Measurements from ENCODE around the gene DRC1. TPM values are rescaled to one million over a fixed set of nuclear protein-coding genes. Genes with fewer than 3 reads are reported as not detected.

DRC1 gene
- total RNA-seq, 1 experiment from 2014 or later, result 0.18 TPM

DNA sequence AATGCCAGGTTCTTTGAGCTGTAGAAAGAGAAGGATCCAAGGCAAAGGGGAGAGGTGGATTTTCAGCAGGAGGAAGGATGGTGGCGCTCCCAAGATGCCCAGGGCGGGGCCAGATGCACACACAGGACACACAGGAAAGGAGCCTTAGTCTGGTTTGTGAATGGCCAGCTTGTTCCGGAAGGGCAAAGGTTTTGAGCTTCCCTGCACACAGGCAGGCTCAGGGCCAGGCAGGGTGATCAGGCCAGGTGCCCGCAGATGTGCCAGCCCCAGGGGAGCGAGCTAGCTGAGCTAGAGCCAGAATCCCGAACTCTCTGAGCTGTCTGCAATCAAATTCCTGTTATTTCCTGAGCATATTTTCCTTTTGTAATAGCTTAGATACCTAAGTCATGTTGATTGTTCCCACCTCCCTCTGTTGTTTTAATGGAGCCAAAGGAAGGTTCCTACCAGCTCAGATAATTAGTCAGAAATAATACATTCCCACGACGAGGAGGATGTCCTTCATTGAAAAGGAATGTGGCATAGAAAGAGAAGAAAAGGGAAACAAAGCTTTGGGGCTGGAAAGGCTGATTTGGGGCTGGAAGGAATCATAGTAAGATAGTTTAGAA lies 89.9 kb downstream of the DRC1 start:
- in situ Hi-C loops (cut with HindIII; ENCODE audit: low pct_unique_long_range_greater_than_20kb, low sequenced_read_pairs) (no loop called here), intact Hi-C loops (cut with micrococcal nuclease; ENCODE audit: unreplicated experiment) (no loop called here)
- no peak overlapping the region for H3K27ac ChIP-seq (ENCODE audit: low read length)
- H3K9me3 ChIP-seq (ENCODE audit: control insufficient read depth, insufficient read depth, low read depth, low read length), result no peaks in the 10 kb centered on the region
- H3K27me3 ChIP-seq (ENCODE audit: control insufficient read depth, insufficient read depth, low read length), result no peaks in the 10 kb centered on the region
- no peak for ATAC-seq
- CTCF ChIA-PET, result no interaction called here
- BruUV-seq (replicated peaks), result no TSS peak
- POLR2A ChIA-PET, result no interaction called here
- H3K36me3 ChIP-seq (ENCODE audit: control insufficient read depth, insufficient read depth, low read length), result no peaks in the 10 kb centered on the region
- TF ChIP-seq, protein P1, sequence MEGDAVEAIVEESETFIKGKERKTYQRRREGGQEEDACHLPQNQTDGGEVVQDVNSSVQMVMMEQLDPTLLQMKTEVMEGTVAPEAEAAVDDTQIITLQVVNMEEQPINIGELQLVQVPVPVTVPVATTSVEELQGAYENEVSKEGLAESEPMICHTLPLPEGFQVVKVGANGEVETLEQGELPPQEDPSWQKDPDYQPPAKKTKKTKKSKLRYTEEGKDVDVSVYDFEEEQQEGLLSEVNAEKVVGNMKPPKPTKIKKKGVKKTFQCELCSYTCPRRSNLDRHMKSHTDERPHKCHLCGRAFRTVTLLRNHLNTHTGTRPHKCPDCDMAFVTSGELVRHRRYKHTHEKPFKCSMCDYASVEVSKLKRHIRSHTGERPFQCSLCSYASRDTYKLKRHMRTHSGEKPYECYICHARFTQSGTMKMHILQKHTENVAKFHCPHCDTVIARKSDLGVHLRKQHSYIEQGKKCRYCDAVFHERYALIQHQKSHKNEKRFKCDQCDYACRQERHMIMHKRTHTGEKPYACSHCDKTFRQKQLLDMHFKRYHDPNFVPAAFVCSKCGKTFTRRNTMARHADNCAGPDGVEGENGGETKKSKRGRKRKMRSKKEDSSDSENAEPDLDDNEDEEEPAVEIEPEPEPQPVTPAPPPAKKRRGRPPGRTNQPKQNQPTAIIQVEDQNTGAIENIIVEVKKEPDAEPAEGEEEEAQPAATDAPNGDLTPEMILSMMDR (IDR thresholded peaks at IDR 0.05), result no peak
- TF ChIP-seq POLR2AphosphoS5 (IDR thresholded peaks at IDR 0.05; ENCODE audit: low read depth, low read length) (no peak), TCF7L2 (IDR thresholded peaks at IDR 0.05; ENCODE audit: low read depth, low read length) (no peak), SIN3A (IDR thresholded peaks at IDR 0.05; ENCODE audit: borderline replicate concordance, insufficient read depth, low read depth, low read length) (no peak)
- TF ChIP-seq, protein P2, sequence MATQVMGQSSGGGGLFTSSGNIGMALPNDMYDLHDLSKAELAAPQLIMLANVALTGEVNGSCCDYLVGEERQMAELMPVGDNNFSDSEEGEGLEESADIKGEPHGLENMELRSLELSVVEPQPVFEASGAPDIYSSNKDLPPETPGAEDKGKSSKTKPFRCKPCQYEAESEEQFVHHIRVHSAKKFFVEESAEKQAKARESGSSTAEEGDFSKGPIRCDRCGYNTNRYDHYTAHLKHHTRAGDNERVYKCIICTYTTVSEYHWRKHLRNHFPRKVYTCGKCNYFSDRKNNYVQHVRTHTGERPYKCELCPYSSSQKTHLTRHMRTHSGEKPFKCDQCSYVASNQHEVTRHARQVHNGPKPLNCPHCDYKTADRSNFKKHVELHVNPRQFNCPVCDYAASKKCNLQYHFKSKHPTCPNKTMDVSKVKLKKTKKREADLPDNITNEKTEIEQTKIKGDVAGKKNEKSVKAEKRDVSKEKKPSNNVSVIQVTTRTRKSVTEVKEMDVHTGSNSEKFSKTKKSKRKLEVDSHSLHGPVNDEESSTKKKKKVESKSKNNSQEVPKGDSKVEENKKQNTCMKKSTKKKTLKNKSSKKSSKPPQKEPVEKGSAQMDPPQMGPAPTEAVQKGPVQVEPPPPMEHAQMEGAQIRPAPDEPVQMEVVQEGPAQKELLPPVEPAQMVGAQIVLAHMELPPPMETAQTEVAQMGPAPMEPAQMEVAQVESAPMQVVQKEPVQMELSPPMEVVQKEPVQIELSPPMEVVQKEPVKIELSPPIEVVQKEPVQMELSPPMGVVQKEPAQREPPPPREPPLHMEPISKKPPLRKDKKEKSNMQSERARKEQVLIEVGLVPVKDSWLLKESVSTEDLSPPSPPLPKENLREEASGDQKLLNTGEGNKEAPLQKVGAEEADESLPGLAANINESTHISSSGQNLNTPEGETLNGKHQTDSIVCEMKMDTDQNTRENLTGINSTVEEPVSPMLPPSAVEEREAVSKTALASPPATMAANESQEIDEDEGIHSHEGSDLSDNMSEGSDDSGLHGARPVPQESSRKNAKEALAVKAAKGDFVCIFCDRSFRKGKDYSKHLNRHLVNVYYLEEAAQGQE (IDR thresholded peaks at IDR 0.05; ENCODE audit: insufficient read depth in 1 of 2, low read depth in 2 of 2, low read length in 1 of 2), result no peak
- no peak overlapping the region for H3K4me3 ChIP-seq (ENCODE audit: low read depth in 2 of 2, low read length in 2 of 2)
- DNase-seq (ENCODE audit: low read depth, low spot score), result no peak
- no peaks in the 10 kb centered on the region for H3K4me1 ChIP-seq (ENCODE audit: control insufficient read depth, insufficient read depth, low read length)

DNA sequence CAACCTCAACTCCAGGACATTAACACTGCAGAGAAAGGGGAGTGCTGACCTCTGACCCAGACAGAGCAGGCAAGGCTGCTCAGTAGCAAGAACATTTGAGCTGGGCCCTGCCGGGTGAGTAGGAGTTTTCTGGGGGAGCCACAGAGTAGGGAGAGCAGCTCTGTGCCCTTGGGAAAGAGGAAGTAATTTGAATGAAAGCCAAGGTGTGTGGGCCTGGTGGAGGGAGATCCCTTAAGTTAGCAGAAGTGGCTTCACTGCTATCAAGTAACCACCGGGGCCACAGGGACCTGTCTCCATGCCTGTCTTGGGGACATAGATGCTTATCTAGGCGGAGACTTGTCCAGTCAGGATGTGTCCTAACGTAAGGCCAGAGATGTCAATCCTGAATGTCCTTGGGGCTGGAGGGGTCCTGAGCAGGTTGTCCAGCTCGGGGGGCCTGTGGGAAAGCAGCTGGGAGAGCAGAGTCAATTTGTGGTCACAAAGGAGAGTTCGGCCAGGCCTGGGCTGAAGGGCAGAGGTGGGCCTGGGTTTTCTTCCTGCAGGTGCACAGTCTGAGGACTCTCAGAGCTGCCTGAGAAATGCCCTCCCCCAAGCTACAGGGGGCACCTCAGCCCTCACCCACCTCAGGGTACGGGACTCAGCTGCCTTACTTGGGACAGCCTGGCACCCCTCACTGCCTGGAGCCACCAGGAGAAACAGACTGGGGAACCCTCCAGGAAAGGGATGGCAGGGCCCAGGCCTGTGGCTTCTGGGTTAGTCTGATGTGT lies 91.2 kb downstream of the DRC1 start:
- DNase-seq (ENCODE audit: low read depth, low spot score), result no peak
- Histone ChIP-seq H3K27me3 (ENCODE audit: control insufficient read depth, insufficient read depth, low read length) (no peaks in the 10 kb centered on the region), H3K4me1 (ENCODE audit: control insufficient read depth, insufficient read depth, low read length) (no peaks in the 10 kb centered on the region), H3K36me3 (ENCODE audit: control insufficient read depth, insufficient read depth, low read length) (no peaks in the 10 kb centered on the region), H3K9me3 (ENCODE audit: control insufficient read depth, insufficient read depth, low read depth, low read length) (no peaks in the 10 kb centered on the region), H3K4me3 (ENCODE audit: low read depth in 2 of 2, low read length in 2 of 2) (no peak overlapping the region), H3K27ac (ENCODE audit: low read length) (no peak overlapping the region)
- ChIA-PET CTCF (no interaction called here), POLR2A (no interaction called here)
- TF ChIP-seq TCF7L2 (IDR thresholded peaks at IDR 0.05; ENCODE audit: low read depth, low read length), result no peak
- no peak for TF ChIP-seq SIN3A (IDR thresholded peaks at IDR 0.05; ENCODE audit: borderline replicate concordance, insufficient read depth, low read depth, low read length)
- TF ChIP-seq, protein P2 (IDR thresholded peaks at IDR 0.05; ENCODE audit: insufficient read depth in 1 of 2, low read depth in 2 of 2, low read length in 1 of 2), result no peak
- TF ChIP-seq, protein P1 (IDR thresholded peaks at IDR 0.05), result no peak
- TF ChIP-seq POLR2AphosphoS5 (IDR thresholded peaks at IDR 0.05; ENCODE audit: low read depth, low read length), result no peak
- in situ Hi-C loops (cut with HindIII; ENCODE audit: low pct_unique_long_range_greater_than_20kb, low sequenced_read_pairs) (no loop called here), intact Hi-C loops (cut with micrococcal nuclease; ENCODE audit: unreplicated experiment) (no loop called here)
- no peak for ATAC-seq
- no TSS peak for BruUV-seq (replicated peaks)
